ENCODE data around the gene FASLG. TPM values are rescaled to one million over a fixed set of nuclear protein-coding genes. Genes with fewer than 3 reads are reported as not detected.

Gene FASLG
- total RNA-seq, 3 donors from 2014 or later (not counting 1 experiment from before 2014, with no cell fraction given) = 22.1 to 44.5 (median 24.1) TPM

GRCh38 chr1:172638249-172638648 lies 20.7 kb upstream of the FASLG start:
- Histone ChIP-seq H3K9me3 (ENCODE audit: control insufficient read depth, insufficient read depth, low read length) (no peaks in the 10 kb centered on the region), H3K4me3 (ENCODE audit: low read length) (no peak overlapping the region), H3K27ac (ENCODE audit: low read length) (peak overlapping the region; percentile 57), H3K4me1 (ENCODE audit: control insufficient read depth, insufficient read depth, low read length) (peaks cover 47% of the 10 kb centered on the region), H3K27me3 (ENCODE audit: control insufficient read depth, insufficient read depth, low read length) (no peaks in the 10 kb centered on the region), H3K36me3 (ENCODE audit: control insufficient read depth, insufficient read depth, low read length) (no peaks in the 10 kb centered on the region)
- H3K9me3 Mint-ChIP-seq = no peaks in the 10 kb centered on the region
- ATAC-seq = peak in 1 of 3 donors; percentile 4
- no peak for TF ChIP-seq CTCF (IDR thresholded peaks at IDR 0.05)
- H3K4me3 Mint-ChIP-seq = peak overlapping the region; percentile 87
- intact Hi-C loops (cut with micrococcal nuclease) = no loop called here
- no peaks in the 10 kb centered on the region for H3K27me3 Mint-ChIP-seq (ENCODE audit: low read depth in 2 of 2)
- H3K27ac Mint-ChIP-seq = peak overlapping the region; percentile 90 to 93
- DNase-seq = peak in 1 of 2 donors; percentile 33
- no peaks in the 10 kb centered on the region for H3K36me3 Mint-ChIP-seq
- H3K4me1 Mint-ChIP-seq = peaks cover 48 to 62% of the 10 kb centered on the region in 2 donors
- no CpG with 5 or more reads among the region's 2 CpGs for WGBS (ENCODE audit: insufficient coverage)

- peak; percentile 47 to 79 for DNase-seq
- Histone ChIP-seq H3K36me3 (ENCODE audit: control insufficient read depth, insufficient read depth, low read length) (no peaks in the 10 kb centered on the region), H3K9me3 (ENCODE audit: control insufficient read depth, insufficient read depth, low read length) (no peaks in the 10 kb centered on the region), H3K27ac (ENCODE audit: low read length) (peak overlapping the region; percentile 57), H3K4me1 (ENCODE audit: control insufficient read depth, insufficient read depth, low read length) (peaks cover 56% of the 10 kb centered on the region), H3K27me3 (ENCODE audit: control insufficient read depth, insufficient read depth, low read length) (no peaks in the 10 kb centered on the region), H3K4me3 (ENCODE audit: low read length) (peak overlapping the region; percentile 8)
- Mint-ChIP-seq H3K27me3 (ENCODE audit: low read depth in 2 of 2) (no peaks in the 10 kb centered on the region), H3K9me3 (no peaks in the 10 kb centered on the region), H3K4me3 (peak overlapping the region; percentile 87), H3K36me3 (no peaks in the 10 kb centered on the region), H3K4me1 (peaks cover 57 to 71% of the 10 kb centered on the region in 2 donors), H3K27ac (peak overlapping the region; percentile 90 to 93)
- intact Hi-C loops (cut with micrococcal nuclease) = loop anchor here (1.0 kb wide), 3 partner anchors 20 to 61 kb away; partner anchors contain the start of gene FASLG
- peak; percentile 70 to 84 (median 84) for ATAC-seq
- WGBS (ENCODE audit: insufficient coverage) = 22% methylated on average over 9 of the region's 9 CpGs
- TF ChIP-seq CTCF (IDR thresholded peaks at IDR 0.05) = no peak
Measured at GRCh38 chr1:172638885-172639831, 19.7 kb upstream of the FASLG start.

- peaks cover 60% of the 10 kb centered on the region for H3K4me1 ChIP-seq (ENCODE audit: control insufficient read depth, insufficient read depth, low read length)
- no peak overlapping the region for H3K4me3 ChIP-seq (ENCODE audit: low read length)
- WGBS (ENCODE audit: insufficient coverage) = 67% methylated on average over 8 of the region's 8 CpGs
- H3K9me3 ChIP-seq (ENCODE audit: control insufficient read depth, insufficient read depth, low read length) = no peaks in the 10 kb centered on the region
- no peaks in the 10 kb centered on the region for H3K36me3 ChIP-seq (ENCODE audit: control insufficient read depth, insufficient read depth, low read length)
- H3K27me3 ChIP-seq (ENCODE audit: control insufficient read depth, insufficient read depth, low read length) = no peaks in the 10 kb centered on the region
- H3K36me3 Mint-ChIP-seq = no peaks in the 10 kb centered on the region
- ATAC-seq = no peak
- H3K4me3 Mint-ChIP-seq = peak overlapping the region; percentile 87
- intact Hi-C loops (cut with micrococcal nuclease) = no loop called here
- peaks cover 66 to 80% of the 10 kb centered on the region in 2 donors for H3K4me1 Mint-ChIP-seq
- TF ChIP-seq CTCF (IDR thresholded peaks at IDR 0.05) = no peak
- peak overlapping the region; percentile 9 for H3K27ac ChIP-seq (ENCODE audit: low read length)
- no peak for DNase-seq
- H3K27me3 Mint-ChIP-seq (ENCODE audit: low read depth in 2 of 2) = no peaks in the 10 kb centered on the region
- H3K27ac Mint-ChIP-seq = peak overlapping the region; percentile 90 to 93
- H3K9me3 Mint-ChIP-seq = no peaks in the 10 kb centered on the region
Measured at GRCh38 chr1:172640111-172640510, 18.8 kb upstream of the FASLG start.
